SK-N-MC (cell line): ENCODE results near the gene BABAM2.

ENCODE experiments used
- DNase-seq: peaks from one replicate; pipeline ENCODE4 v3.0.0-alpha.2; 2011; ENCODE audit warnings: low read depth, low spot score
- H3K27ac ChIP-seq: fragments of 200-600 bp; sonication (generic); 2 replicates; pipeline ENCODE4 v1.5.1; 2016; ENCODE audit warnings: mixed run types
- H3K36me3 ChIP-seq: fragments of 200-600 bp; sonication (generic); 2 replicates; pipeline ENCODE4 v1.6.1; 2017; ENCODE audit warnings: antibody characterized with exemption, low read length, mixed read lengths; ENCODE audit not compliant: insufficient read depth
- H3K4me3 ChIP-seq: fragments of 200-600 bp; sonication (generic); 2 replicates; pipeline ENCODE4 v1.5.1; 2016
- H3K9ac ChIP-seq: fragments of 200-600 bp; sonication (generic); 2 replicates; pipeline ENCODE4 v1.8.0; 2017; ENCODE audit warnings: mixed run types, mixed read lengths; ENCODE audit not compliant: insufficient read length
- H3K9me3 ChIP-seq: fragments of 200-600 bp; sonication (generic); 2 replicates; pipeline ENCODE4 v1.6.1; 2017; ENCODE audit warnings: low read depth, mild to moderate bottlenecking, antibody characterized with exemption, low read length, moderate library complexity, mixed read lengths
- EZH2 ChIP-seq: fragments of 200-600 bp; sonication (generic); IDR thresholded peaks from one replicate; pipeline ENCODE4 v1.6.1; 2017; ENCODE audit warnings: antibody characterized with exemption
- FOXP2 ChIP-seq: optimal IDR thresholded peaks from 2 replicates; pipeline ENCODE3; 2011; ENCODE audit warnings: mild to moderate bottlenecking, moderate library complexity; ENCODE audit not compliant: insufficient read depth; ENCODE audit errors: extremely low read length, control extremely low read depth
- POLR2AphosphoS5 ChIP-seq: IDR thresholded peaks from 2 replicates; pipeline ENCODE4 v1.6.1; 2012; ENCODE audit warnings: mild to moderate bottlenecking, low read depth, low read length, borderline replicate concordance

Gene BABAM2

GRCh38 chr2:28375742-28376631 is 485.5 kb downstream of the BABAM2 start:
- no peaks in the 10 kb centered on the region for H3K9me3 ChIP-seq
- TF ChIP-seq POLR2AphosphoS5: no peak
- no peak for TF ChIP-seq FOXP2
- TF ChIP-seq EZH2: no peak
- no peak overlapping the region for H3K27ac ChIP-seq
- no peak overlapping the region for H3K4me3 ChIP-seq
- DNase-seq: no peak
- no peaks in the 10 kb centered on the region for H3K36me3 ChIP-seq
- H3K9ac ChIP-seq: no peak overlapping the region

GRCh38 chr2:28377195-28377816 is 486.8 kb downstream of the BABAM2 start:
- H3K36me3 ChIP-seq: no peaks in the 10 kb centered on the region
- DNase-seq: no peak
- H3K4me3 ChIP-seq: no peak overlapping the region
- TF ChIP-seq POLR2AphosphoS5 (no peak), EZH2 (no peak)
- no peaks in the 10 kb centered on the region for H3K9me3 ChIP-seq
- no peak overlapping the region for H3K27ac ChIP-seq
- H3K9ac ChIP-seq: no peak overlapping the region

DNA sequence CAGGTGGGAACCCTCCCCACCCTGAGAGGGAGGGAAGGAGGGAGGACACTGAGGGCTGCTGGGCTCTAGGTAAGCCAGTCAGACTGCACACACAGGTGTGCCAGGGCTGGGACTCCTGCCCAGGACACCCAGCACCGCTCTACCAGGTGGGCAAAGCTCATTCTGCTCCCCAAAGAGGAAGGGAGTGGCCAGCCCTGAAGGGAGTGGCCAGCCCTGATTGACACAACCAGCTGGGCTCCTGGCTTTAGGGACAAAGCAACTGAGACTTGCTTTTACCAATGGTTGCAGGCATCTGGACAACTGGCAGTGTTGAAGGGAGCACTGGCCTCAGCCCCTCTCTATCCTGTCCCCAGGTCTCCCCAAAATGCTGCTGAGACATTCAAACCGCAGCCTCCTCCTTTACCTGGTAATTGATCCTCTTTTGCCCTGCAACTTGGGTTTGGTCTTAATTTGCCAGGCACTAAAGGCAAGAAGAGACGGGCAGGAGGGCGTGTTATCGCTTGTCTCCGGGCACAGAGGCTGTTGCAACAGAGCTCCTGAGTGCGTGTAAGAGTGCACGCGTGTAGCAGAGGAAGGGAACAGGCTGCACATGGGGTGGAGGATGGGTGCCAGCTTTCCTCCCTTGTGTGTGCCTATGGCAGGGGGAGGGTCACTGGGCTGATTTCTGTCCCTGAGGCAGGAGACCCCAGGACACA is 487.6 kb downstream of the BABAM2 start:
- TF ChIP-seq POLR2AphosphoS5: no peak
- TF ChIP-seq EZH2: no peak
- no peak for TF ChIP-seq FOXP2
- no peaks in the 10 kb centered on the region for H3K36me3 ChIP-seq
- no peak overlapping the region for H3K4me3 ChIP-seq
- H3K9me3 ChIP-seq: no peaks in the 10 kb centered on the region
- no peak overlapping the region for H3K9ac ChIP-seq
- no peak overlapping the region for H3K27ac ChIP-seq
- no peak for DNase-seq

GRCh38 chr2:28378679-28379584 is 488.4 kb downstream of the BABAM2 start:
- Histone ChIP-seq H3K4me3 (no peak overlapping the region), H3K27ac (no peak overlapping the region), H3K36me3 (no peaks in the 10 kb centered on the region), H3K9ac (no peak overlapping the region), H3K9me3 (no peaks in the 10 kb centered on the region)
- TF ChIP-seq EZH2 (no peak), POLR2AphosphoS5 (no peak), FOXP2 (no peak)
- DNase-seq: no peak

- no peaks in the 10 kb centered on the region for H3K36me3 ChIP-seq
- no peaks in the 10 kb centered on the region for H3K9me3 ChIP-seq
- no peak overlapping the region for H3K9ac ChIP-seq
- no peak overlapping the region for H3K4me3 ChIP-seq
- no peak overlapping the region for H3K27ac ChIP-seq
- no peak for DNase-seq
- TF ChIP-seq FOXP2 (no peak), POLR2AphosphoS5 (no peak), EZH2 (no peak)
Observed at GRCh38 chr2:28380219-28380618, 489.7 kb downstream of the BABAM2 start.

DNA sequence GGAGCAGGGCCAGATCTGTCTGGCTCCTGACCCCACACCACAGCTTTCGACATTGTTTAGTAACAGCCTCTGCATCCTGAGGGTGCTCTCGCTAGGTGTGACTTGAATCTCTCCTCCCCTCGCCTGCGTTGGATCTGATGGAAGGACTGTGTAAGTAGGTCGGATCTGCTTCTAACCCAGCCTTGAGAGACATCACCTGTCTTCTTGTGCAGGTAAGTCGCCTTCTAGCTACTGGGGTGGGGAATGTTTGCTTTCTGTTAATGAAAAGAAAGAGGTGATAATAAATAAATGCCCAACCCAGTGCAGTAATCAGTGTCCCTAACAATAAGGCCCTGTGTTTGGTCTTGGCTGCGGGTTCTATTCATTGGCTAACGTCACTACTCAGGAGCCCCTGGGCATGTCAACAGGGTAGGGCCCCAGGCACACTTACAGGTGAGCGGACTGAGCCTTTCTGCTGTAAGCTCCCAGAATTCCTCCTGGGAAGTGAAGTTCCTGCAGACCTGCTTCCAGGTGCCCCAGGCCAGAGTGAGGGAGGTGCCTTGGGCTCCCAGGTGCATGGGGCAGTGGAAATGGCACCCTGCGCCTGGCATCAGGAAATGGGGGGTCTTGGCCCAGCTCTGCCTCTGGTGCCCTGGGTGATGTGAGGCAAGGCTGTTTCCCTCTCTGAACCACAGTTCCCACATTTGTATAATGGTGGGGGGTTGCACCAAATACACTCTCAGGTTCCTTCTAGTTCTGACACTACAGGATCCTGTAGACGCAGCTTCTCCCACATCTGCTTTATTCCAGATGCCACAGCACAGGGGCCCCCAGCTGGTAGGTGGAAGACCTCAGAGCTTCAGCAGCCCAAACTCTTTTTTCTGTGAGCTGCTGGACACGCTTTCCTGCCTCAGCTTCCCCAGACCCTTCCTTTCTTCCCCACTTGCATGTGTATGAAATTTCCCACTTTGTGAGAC is 491.0 kb downstream of the BABAM2 start:
- Histone ChIP-seq H3K27ac (no peak overlapping the region), H3K9me3 (no peaks in the 10 kb centered on the region), H3K4me3 (no peak overlapping the region), H3K36me3 (no peaks in the 10 kb centered on the region), H3K9ac (no peak overlapping the region)
- no peak for DNase-seq
- TF ChIP-seq FOXP2 (no peak), POLR2AphosphoS5 (no peak), EZH2 (no peak)

- no peak for TF ChIP-seq POLR2AphosphoS5
- no peak for TF ChIP-seq EZH2
- no peak for TF ChIP-seq FOXP2
- Histone ChIP-seq H3K36me3 (no peaks in the 10 kb centered on the region), H3K9me3 (no peaks in the 10 kb centered on the region), H3K27ac (no peak overlapping the region), H3K4me3 (no peak overlapping the region), H3K9ac (no peak overlapping the region)
- no peak for DNase-seq
Observed at GRCh38 chr2:28382755-28383154, 492.2 kb downstream of the BABAM2 start.
